HepG2 (cell line): Measurements from ENCODE around the gene ANKRD35.

Experiments
- KAT2B ChIP-seq: fragments of 150-350 bp; IDR thresholded peaks from 2 replicates; pipeline ENCODE4 v1.6.1; 2014; ENCODE audit warnings: low read depth, low read length, borderline replicate concordance
- NR3C1 ChIP-seq: sonication (generic); formaldehyde crosslinking; IDR thresholded peaks from 2 replicates; pipeline ENCODE4 v1.4.0; 2020; ENCODE audit warnings: missing genetic modification reagents

- TF ChIP-seq KAT2B (no peak), NR3C1 (CRISPR knock-in tag) (no peak)
These were observed 41.6 kb upstream of the ANKRD35 start, which contains the start of gene RBM8A for GRCh38 chr1:145927063-145927886.
